ENCODE measurements around the gene DLEC1. TPM values are rescaled to one million over a fixed set of nuclear protein-coding genes. Genes with fewer than 3 reads are reported as not detected.
"Not testable (repeated sequence)": the region's sequence is repeated elsewhere in the genome, so short reads cannot be mapped to it uniquely, and the experiment has no call there.

DLEC1 gene
- total RNA-seq, 2 experiments from 2014 or later, result 0.19 to 0.46 TPM

DNA sequence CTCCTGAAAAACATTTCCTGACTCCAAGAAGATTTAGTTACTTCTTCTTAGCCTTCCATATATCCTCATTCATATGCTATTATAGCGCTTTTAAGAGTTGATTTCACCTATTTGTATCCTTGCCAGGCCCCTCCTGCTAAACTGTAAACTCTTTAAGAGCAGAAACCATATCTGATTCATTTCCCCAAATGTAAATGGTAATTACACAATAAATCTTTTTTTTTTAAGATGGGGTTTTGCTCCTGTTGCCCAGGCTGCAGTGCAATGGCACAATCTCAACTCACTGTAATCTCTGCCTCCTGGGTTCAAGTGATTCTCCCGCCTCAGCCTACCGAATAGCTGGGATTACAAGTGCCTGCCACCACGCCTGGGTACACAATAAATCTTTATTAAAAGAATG, 4.5 kb downstream of the DLEC1 start:
- Mint-ChIP-seq H3K27me3 (peaks cover 2% of the 10 kb centered on the region), H3K36me3 (ENCODE audit: low read depth) (peaks cover under 1% of the 10 kb centered on the region), H3K9me3 (ENCODE audit: low read depth) (no peaks in the 10 kb centered on the region), H3K4me1 (peaks cover 19% of the 10 kb centered on the region), H3K4me3 (no peak overlapping the region), H3K27ac (no peak overlapping the region)
- intact Hi-C loops (cut with DNase I, micrococcal nuclease), result no loop called here
- ATAC-seq (no peak), DNase-seq (no peak)
- POLR2A ChIA-PET, result no interaction called here
- CTCF ChIA-PET, result no interaction called here

DNA sequence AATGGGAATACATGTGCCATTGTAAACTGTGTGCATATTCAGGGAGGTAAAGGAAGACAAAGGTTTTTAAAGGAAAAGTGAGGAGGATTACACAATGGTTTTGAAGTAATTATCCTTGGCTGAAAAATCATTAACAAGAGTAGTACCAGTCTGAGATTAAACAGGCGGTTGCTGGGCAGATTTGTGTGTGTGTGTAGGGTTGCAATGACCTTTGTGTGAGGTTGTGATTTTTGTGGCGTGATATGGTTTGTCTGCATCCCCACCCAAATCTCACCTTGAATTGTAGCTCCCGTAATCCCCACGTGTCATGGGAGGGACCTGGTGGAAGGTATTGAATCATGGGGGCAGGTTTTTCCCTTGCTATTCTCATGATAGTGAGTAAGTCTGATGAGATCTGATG, 7.0 kb downstream of the DLEC1 start:
- intact Hi-C loops (cut with DNase I, micrococcal nuclease), result no loop called here
- ChIA-PET POLR2A (no interaction called here), CTCF (no interaction called here)
- no peaks in the 10 kb centered on the region for H3K36me3 Mint-ChIP-seq (ENCODE audit: low read depth)
- no peaks in the 10 kb centered on the region for H3K9me3 Mint-ChIP-seq (ENCODE audit: low read depth)
- DNase-seq (no peak), ATAC-seq (no peak)
- no peak overlapping the region for H3K27ac Mint-ChIP-seq
- no peaks in the 10 kb centered on the region for H3K27me3 Mint-ChIP-seq
- H3K4me1 Mint-ChIP-seq, result no peaks in the 10 kb centered on the region
- no peak overlapping the region for H3K4me3 Mint-ChIP-seq

DNA sequence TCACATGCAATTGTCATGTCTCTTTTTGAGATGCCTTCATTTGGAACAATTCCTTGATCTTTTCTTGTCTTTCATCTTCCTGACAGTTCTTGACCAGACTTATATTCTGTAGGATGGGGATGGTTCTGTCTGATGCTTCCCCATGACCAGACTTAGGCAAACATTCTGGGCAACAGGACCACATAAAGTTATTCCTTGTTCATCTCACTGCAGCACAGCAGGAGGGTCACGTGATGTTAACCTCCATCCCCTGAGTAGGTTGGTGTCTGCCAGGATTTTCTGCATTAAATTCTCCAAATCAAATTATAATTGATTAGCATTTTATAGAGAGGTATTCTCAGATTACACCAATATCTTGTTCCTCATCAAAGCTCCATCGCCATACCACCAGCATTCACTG, 7.8 kb downstream of the DLEC1 start:
- ChIA-PET CTCF (no interaction called here), POLR2A (no interaction called here)
- H3K27me3 Mint-ChIP-seq, result no peaks in the 10 kb centered on the region
- no peaks in the 10 kb centered on the region for H3K9me3 Mint-ChIP-seq (ENCODE audit: low read depth)
- H3K27ac Mint-ChIP-seq, result no peak overlapping the region
- no peaks in the 10 kb centered on the region for H3K36me3 Mint-ChIP-seq (ENCODE audit: low read depth)
- no peak for ATAC-seq
- DNase-seq, result no peak
- H3K4me3 Mint-ChIP-seq, result no peak overlapping the region
- H3K4me1 Mint-ChIP-seq, result no peaks in the 10 kb centered on the region
- intact Hi-C loops (cut with DNase I, micrococcal nuclease), result no loop called here

DNA sequence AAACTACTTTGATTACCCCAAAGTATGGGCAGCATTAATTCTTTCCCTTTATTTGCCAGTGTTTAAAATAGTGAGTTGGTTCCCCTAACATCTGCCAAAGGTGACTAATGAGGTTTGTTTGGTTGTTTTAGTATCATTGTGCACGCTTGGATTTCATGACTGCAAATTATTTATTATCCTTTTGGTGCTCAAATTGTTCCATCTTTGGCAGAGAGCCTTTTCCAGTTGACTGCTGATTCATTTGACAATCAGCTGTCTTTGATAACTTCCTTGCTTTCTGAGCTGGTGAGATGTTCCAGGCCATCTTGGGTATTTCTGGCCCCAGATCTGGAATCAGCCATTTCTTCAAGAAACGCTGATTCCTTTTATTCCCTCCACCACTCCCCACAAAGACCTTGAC, 8.9 kb downstream of the DLEC1 start:
- H3K4me3 Mint-ChIP-seq, result no peak overlapping the region

DNA sequence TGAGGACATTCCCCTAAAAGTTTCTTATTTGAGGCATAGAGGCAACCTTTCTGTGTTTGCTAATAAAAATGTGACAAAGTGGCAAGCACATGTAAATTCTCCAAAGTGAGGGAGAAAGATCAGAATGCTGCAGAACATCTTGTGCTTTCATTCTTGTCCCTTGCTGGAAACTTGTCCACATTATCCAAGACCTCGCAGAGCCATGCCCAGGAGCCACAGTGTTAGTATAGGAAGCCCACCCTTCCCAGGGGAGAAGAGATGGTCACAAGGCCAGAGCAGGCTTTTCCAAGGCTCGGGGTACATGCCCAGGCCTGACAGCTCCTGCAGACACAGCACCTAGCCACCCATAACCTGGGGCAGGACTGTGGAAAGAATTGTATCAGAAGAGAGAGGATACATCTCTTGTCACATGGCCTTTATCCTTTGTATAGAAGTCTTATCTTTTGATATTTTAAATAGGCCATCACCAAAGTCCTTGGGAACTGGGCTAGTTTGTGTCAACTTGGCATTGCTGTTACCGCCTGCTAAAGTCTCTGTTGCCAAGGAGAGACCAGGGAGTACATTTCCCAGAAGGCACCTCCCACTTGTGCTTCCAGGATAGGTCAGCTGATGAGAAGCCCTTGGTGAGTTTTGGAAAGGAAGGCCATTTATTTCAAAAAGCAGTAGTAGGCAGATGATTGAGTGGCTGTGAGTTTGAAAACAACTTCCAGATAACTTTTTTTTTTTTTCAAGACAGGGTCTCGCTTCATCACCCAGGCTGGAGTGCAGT, 10.5 kb downstream of the DLEC1 start:
- Mint-ChIP-seq H3K36me3 (ENCODE audit: low read depth) (no peaks in the 10 kb centered on the region), H3K4me3 (no peak overlapping the region), H3K27me3 (no peaks in the 10 kb centered on the region), H3K27ac (no peak overlapping the region), H3K9me3 (ENCODE audit: low read depth) (no peaks in the 10 kb centered on the region), H3K4me1 (no peaks in the 10 kb centered on the region)
- ChIA-PET CTCF (no interaction called here), POLR2A (no interaction called here)
- ATAC-seq, result no peak
- intact Hi-C loops (cut with DNase I, micrococcal nuclease), result no loop called here
- DNase-seq, result no peak

More for the DNA sequence above, 8.9 kb downstream of the DLEC1 start:
- Mint-ChIP-seq H3K4me1 (no peaks in the 10 kb centered on the region), H3K27me3 (no peaks in the 10 kb centered on the region), H3K9me3 (ENCODE audit: low read depth) (no peaks in the 10 kb centered on the region), H3K36me3 (ENCODE audit: low read depth) (no peaks in the 10 kb centered on the region), H3K27ac (no peak overlapping the region)
- POLR2A ChIA-PET, result no interaction called here
- no peak for DNase-seq
- intact Hi-C loops (cut with DNase I, micrococcal nuclease), result no loop called here
- no peak for ATAC-seq
- CTCF ChIA-PET, result no interaction called here

DNA sequence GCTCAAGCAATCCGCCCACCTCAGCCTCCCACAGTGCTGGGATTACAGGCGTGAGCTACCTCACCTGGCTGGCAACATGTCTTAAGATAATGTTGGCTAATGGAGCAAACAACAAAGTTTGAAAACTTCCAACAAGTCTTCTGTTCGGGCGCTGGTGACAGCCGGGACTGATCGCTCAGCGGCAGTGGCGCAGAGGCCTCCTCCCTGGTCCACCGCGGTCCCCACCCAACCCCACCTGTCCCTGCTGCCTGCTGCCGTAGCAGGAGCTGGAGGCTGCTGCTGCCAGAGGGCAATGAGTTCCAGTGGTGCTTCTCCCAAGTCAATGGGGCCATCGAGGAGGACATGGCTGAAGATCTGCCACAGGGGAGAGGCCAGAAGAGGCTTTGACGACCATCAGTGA, 12.1 kb downstream of the DLEC1 start:
- no peaks in the 10 kb centered on the region for H3K9me3 Mint-ChIP-seq (ENCODE audit: low read depth)
- H3K4me3 Mint-ChIP-seq, result no peak overlapping the region
- no peaks in the 10 kb centered on the region for H3K27me3 Mint-ChIP-seq
- intact Hi-C loops (cut with DNase I, micrococcal nuclease), result no loop called here
- H3K4me1 Mint-ChIP-seq, result peaks cover 6% of the 10 kb centered on the region
- CTCF ChIA-PET, result no interaction called here
- POLR2A ChIA-PET, result no interaction called here
- no peak for DNase-seq
- H3K27ac Mint-ChIP-seq, result no peak overlapping the region
- H3K36me3 Mint-ChIP-seq (ENCODE audit: low read depth), result no peaks in the 10 kb centered on the region
- no peak for ATAC-seq

DNA sequence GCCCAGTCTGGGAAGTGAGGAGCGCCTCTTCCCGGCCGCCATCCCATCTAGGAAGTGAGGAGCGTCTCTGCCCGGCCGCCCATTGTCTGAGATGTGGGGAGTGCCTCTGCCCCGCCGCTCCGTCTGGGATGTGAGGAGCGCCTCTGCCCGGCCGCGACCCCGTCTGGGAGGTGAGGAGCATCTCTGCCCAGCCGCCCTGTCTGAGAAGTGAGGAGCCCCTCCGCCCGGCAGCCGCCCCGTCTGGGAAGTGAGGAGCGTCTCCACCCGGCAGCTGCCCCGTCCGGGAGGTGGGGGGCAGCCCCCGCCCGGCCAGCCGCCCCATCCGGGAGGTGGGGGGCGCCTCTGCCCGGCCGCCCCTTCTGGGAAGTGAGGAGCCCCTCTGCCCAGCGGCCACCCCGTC, 14.3 kb downstream of the DLEC1 start:
- ATAC-seq; intact Hi-C loops (cut with DNase I, micrococcal nuclease); DNase-seq; POLR2A ChIA-PET; H3K27ac Mint-ChIP-seq; CTCF ChIA-PET; H3K9me3 Mint-ChIP-seq (ENCODE audit: low read depth); H3K36me3 Mint-ChIP-seq (ENCODE audit: low read depth); H3K27me3 Mint-ChIP-seq; H3K4me3 Mint-ChIP-seq; H3K4me1 Mint-ChIP-seq: not testable (repeated sequence)

DNA sequence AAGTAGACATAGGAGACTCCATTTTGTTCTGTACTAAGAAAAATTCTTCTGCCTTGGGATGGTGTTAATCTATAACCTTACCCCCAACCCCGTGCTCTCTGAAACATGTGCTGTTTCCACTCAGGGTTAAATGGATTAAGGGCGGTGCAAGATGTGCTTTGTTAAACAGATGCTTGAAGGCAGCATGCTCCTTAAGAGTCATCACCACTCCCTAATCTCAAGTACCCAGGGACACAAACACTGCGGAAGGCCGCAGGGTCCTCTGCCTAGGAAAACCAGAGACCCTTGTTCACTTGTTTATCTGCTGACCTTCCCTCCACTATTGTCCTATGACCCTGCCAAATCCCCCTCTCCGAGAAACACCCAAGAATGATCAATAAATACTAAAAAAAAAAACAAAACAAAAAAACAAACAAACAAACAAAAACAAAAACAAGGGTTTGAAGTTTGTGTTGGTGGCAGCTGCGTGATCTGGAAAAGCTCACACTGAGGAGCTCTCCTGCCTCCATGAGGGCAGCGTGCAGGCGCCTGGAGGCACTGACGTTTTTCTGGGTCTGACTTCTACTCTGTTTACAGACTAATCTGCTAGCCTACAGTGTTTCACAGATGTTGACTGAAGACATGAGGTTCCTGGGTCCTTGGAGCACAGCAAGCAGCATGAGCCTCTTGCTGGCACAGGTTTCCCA, 14.9 kb downstream of the DLEC1 start:
- ATAC-seq; H3K36me3 Mint-ChIP-seq (ENCODE audit: low read depth); H3K4me3 Mint-ChIP-seq; H3K27ac Mint-ChIP-seq; H3K4me1 Mint-ChIP-seq; DNase-seq; H3K27me3 Mint-ChIP-seq; intact Hi-C loops (cut with DNase I, micrococcal nuclease); POLR2A ChIA-PET; H3K9me3 Mint-ChIP-seq (ENCODE audit: low read depth): not testable (repeated sequence)
- CTCF ChIA-PET, result interaction anchor here (1.1 kb wide), 1 partner anchor 9 kb away, joined by 3 read pairs; no protein-coding TSS in a partner anchor

DNA sequence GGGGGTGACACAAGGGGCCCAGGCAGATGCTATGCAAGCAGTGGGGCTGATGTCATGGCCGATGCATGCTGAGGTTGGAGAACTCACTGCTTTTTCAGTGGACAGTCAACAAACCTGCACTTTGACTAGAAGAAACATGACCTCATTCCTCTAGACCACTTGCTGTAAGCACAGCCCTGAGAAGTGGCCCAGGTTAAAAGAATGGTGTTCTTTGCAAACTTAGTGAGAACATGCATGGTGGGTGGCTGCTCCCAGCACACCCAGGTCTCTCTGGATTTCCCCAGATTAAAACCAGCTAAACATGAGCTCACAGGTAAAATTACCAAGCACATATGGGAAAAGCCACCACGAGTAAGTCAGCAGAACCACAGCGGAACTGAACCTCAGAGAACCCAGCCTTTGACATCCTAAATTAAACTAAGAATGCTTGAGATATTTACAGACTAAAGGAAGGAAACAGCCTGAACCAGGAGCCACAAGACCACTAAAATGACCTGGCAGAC, 15.5 kb downstream of the DLEC1 start:
- ChIA-PET POLR2A (no interaction called here), CTCF (interaction anchor here (1.1 kb wide), 1 partner anchor 9 kb away, joined by 3 read pairs; no protein-coding TSS in a partner anchor)
- Mint-ChIP-seq H3K36me3 (ENCODE audit: low read depth) (no peaks in the 10 kb centered on the region), H3K4me1 (peaks cover 6% of the 10 kb centered on the region), H3K27ac (no peak overlapping the region), H3K4me3 (no peak overlapping the region), H3K9me3 (ENCODE audit: low read depth) (no peaks in the 10 kb centered on the region), H3K27me3 (no peaks in the 10 kb centered on the region)
- DNase-seq, result peak; percentile 16
- intact Hi-C loops (cut with DNase I, micrococcal nuclease), result no loop called here
- peak; percentile 76 for ATAC-seq

DNA sequence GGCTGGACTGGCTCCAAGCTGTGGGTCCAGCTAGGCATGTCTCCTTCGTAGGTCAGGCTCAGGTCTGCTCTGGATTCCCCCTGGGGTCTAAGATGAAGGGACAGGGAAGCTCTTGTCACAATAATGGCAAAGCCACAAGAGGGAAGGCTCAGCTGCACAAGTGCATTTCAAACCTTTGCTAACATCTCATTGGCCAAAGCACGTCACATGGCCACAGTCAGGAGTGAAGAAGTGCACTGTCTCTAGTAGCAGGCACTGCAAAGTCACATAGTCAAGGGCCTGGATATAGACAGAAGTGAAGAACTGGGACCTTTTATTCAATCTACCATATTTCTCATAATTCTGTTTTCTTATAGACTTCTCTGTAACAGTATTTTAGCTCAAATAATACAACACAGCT, 20.1 kb downstream of the DLEC1 start:
- CTCF ChIA-PET, result interaction anchor here (0.6 to 0.8 kb wide), 2 partner anchors 32 to 718 kb away, joined by 3 read pairs; no protein-coding TSS in a partner anchor
- H3K9me3 Mint-ChIP-seq (ENCODE audit: low read depth), result peaks cover 2% of the 10 kb centered on the region
- no peak overlapping the region for H3K27ac Mint-ChIP-seq
- H3K4me1 Mint-ChIP-seq, result peaks cover 6% of the 10 kb centered on the region
- peaks cover 1% of the 10 kb centered on the region for H3K36me3 Mint-ChIP-seq (ENCODE audit: low read depth)
- H3K27me3 Mint-ChIP-seq, result peaks cover 2% of the 10 kb centered on the region
- no peak for ATAC-seq
- no peak overlapping the region for H3K4me3 Mint-ChIP-seq
- no peak for DNase-seq
- intact Hi-C loops (cut with DNase I, micrococcal nuclease), result no loop called here
- POLR2A ChIA-PET, result interaction anchor here (0.5 kb wide), 1 partner anchor 396 kb away, joined by 3 read pairs; no protein-coding TSS in a partner anchor

DNA sequence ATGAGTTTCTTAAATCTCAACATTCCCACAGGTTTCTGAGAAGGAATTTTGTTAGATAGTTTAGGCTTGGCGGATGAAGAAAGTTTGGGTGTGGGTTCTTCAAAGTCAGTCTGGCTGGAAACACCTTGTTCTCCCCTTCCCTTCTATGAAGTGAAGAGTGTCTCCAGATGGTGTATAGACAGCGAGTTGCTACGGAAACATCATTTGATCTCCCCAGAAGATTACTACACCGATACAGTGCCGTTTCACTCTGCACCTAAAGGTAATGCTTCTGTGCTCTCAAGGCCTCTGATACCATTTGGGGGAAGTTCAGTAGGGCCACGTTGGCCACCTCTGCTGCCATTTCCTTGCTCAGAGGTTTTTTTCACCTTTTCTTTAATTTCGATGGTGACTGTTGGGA, 20.6 kb downstream of the DLEC1 start:
- ChIA-PET POLR2A (interaction anchor here (0.5 kb wide), 1 partner anchor 395 kb away, joined by 3 read pairs; no protein-coding TSS in a partner anchor), CTCF (interaction anchor here (0.6 kb wide), 1 partner anchor 718 kb away, joined by 3 read pairs; no protein-coding TSS in a partner anchor)
- Mint-ChIP-seq H3K4me1 (peaks cover 6% of the 10 kb centered on the region), H3K4me3 (no peak overlapping the region), H3K27me3 (peaks cover 2% of the 10 kb centered on the region), H3K27ac (no peak overlapping the region), H3K9me3 (ENCODE audit: low read depth) (peaks cover 2% of the 10 kb centered on the region), H3K36me3 (ENCODE audit: low read depth) (peaks cover 1% of the 10 kb centered on the region)
- no peak for DNase-seq
- no peak for ATAC-seq
- intact Hi-C loops (cut with DNase I, micrococcal nuclease), result no loop called here

DNA sequence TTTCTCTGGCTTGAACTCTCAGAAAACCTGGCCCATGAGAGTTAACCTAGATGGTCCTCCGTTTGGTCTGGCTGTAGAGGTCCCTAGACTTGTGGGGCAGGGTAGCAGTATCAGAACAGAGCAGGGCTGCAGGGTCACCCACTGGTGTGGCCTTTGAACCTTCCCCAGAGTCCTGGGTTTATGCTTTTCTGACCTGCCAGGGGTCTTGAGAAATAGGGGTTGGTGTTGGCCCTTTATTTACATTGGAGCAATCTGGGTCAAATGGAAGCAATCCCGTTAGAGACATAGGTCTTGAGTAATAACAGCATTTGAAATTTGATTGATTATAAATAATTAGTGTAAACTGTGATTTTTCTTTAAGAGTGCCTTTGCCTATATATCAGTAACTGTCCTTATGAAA, 23.8 kb downstream of the DLEC1 start:
- Mint-ChIP-seq H3K4me1 (no peaks in the 10 kb centered on the region), H3K9me3 (ENCODE audit: low read depth) (peaks cover 2% of the 10 kb centered on the region), H3K4me3 (no peak overlapping the region), H3K36me3 (ENCODE audit: low read depth) (peaks cover 1% of the 10 kb centered on the region), H3K27ac (no peak overlapping the region), H3K27me3 (peaks cover 2% of the 10 kb centered on the region)
- intact Hi-C loops (cut with DNase I, micrococcal nuclease), result no loop called here
- POLR2A ChIA-PET, result no interaction called here
- ATAC-seq, result no peak
- no peak for DNase-seq
- CTCF ChIA-PET, result interaction anchor here (0.7 kb wide), 1 partner anchor 579 kb away, joined by 3 read pairs; no protein-coding TSS in a partner anchor
